Spinal cord (tissue), 10 donors: ENCODE results near the gene PCDH7. TPM values are rescaled to one million over a fixed set of nuclear protein-coding genes. Genes with fewer than 3 reads are reported as not detected.

ENCODE experiments used
- DNase-seq, 6 donors: peaks; one replicate each; pipeline versions ENCODE4 v3.0.0 to v3.0.0-alpha.2; 2013 to 2015; ENCODE audit warnings: low spot score in 6 of 6, low read depth in 4 of 6
- H3K27ac ChIP-seq: one replicate; pipeline ENCODE4 v1.5.1; 2013; ENCODE audit warnings: low read depth, low read length, control low read depth
- H3K27me3 ChIP-seq: one replicate; pipeline ENCODE4 v1.6.1; 2013; ENCODE audit warnings: low read length; ENCODE audit not compliant: control insufficient read depth, insufficient read depth
- H3K36me3 ChIP-seq: one replicate; pipeline ENCODE4 v1.6.1; 2013; ENCODE audit warnings: low read length; ENCODE audit not compliant: control insufficient read depth, insufficient read depth
- H3K4me1 ChIP-seq: one replicate; pipeline ENCODE4 v1.6.1; 2013; ENCODE audit warnings: low read length; ENCODE audit not compliant: control insufficient read depth, insufficient read depth
- H3K4me3 ChIP-seq: one replicate; pipeline ENCODE4 v1.5.1; 2013; ENCODE audit warnings: low read depth, low read length, control low read depth
- H3K9me3 ChIP-seq: one replicate; pipeline ENCODE4 v1.6.1; 2013; ENCODE audit warnings: low read length; ENCODE audit not compliant: control insufficient read depth, insufficient read depth
- WGBS: methylation state at CpG from one replicate; pipeline ENCODE4 v1.1.5; 2013; ENCODE audit warnings: missing lambda C conversion rate; ENCODE audit not compliant: insufficient coverage; 5-methylcytosine and 5-hydroxymethylcytosine counted together
- polyA plus RNA-seq, 2 donors: library from polyadenylated mRNA; unstranded; fragments of 120-200 nt; gene quantifications; one replicate each; pipeline ENCODE4 v1.2.1, GENCODE V29; 2013; ENCODE audit not compliant: insufficient read length in 2 of 2
- total RNA-seq, 2 donors: library from RNA; depleted of rRNA in 1 of 2; stranded (reverse); fragments of 120-200 nt in 1 of 2; fragments of >200 nt in 1 of 2; gene quantifications; one replicate each; pipeline versions ENCODE4 v1.2.3 to v1.2.4, GENCODE V29; 2013 to 2014
- donor health status: healthy.

The PCDH7 gene
- total and polyA plus RNA-seq, 4 donors: 57.0 to 140 (median 83.1) TPM

- Histone ChIP-seq H3K27me3 (peaks cover 3% of the 10 kb centered on the region), H3K27ac (peak overlapping the region; percentile 98), H3K4me1 (peaks cover 38% of the 10 kb centered on the region), H3K9me3 (no peaks in the 10 kb centered on the region), H3K4me3 (peak overlapping the region; percentile 72), H3K36me3 (no peaks in the 10 kb centered on the region)
- WGBS: 0% methylated on average over 24 of the region's 34 CpGs
- DNase-seq: peak in 5 of 6 donors; percentile 71 to 95 (median 79)
Measured at GRCh38 chr4:30718021-30718542, 2.1 kb upstream of the PCDH7 start.

GRCh38 chr4:30718641-30719453 lies 1.3 kb upstream of the PCDH7 start:
- peaks cover 3% of the 10 kb centered on the region for H3K27me3 ChIP-seq
- peak overlapping the region; percentile 98 for H3K27ac ChIP-seq
- peak in 2 of 6 donors; percentile 65 to 87 for DNase-seq
- H3K9me3 ChIP-seq: no peaks in the 10 kb centered on the region
- WGBS: under 1% methylated on average over 26 of the region's 33 CpGs
- peaks cover 38% of the 10 kb centered on the region for H3K4me1 ChIP-seq
- no peaks in the 10 kb centered on the region for H3K36me3 ChIP-seq
- peak overlapping the region; percentile 72 for H3K4me3 ChIP-seq

GRCh38 chr4:30719454-30720020 lies 632 bp upstream of the PCDH7 start:
- peaks cover 3% of the 10 kb centered on the region for H3K27me3 ChIP-seq
- peak in 4 of 6 donors; percentile 48 to 90 (median 78) for DNase-seq
- no peaks in the 10 kb centered on the region for H3K9me3 ChIP-seq
- peak overlapping the region; percentile 72 for H3K4me3 ChIP-seq
- peak overlapping the region; percentile 98 for H3K27ac ChIP-seq
- H3K36me3 ChIP-seq: no peaks in the 10 kb centered on the region
- WGBS: 0% methylated on average over 39 of the region's 42 CpGs
- H3K4me1 ChIP-seq: peaks cover 38% of the 10 kb centered on the region

GRCh38 chr4:30720661-30721184 lies 554 bp downstream of the PCDH7 start:
- WGBS: under 1% methylated on average over 36 of the region's 41 CpGs
- DNase-seq: peak in 3 of 6 donors; percentile 53 to 81 (median 78)
- Histone ChIP-seq H3K36me3 (no peaks in the 10 kb centered on the region), H3K4me1 (peaks cover 38% of the 10 kb centered on the region), H3K27ac (peak overlapping the region; percentile 98), H3K4me3 (peak overlapping the region; percentile 72), H3K27me3 (peaks cover 3% of the 10 kb centered on the region), H3K9me3 (no peaks in the 10 kb centered on the region)

GRCh38 chr4:30721185-30722091 lies 1.3 kb downstream of the PCDH7 start:
- peak in 3 of 6 donors; percentile 48 to 80 (median 77) for DNase-seq
- peaks cover 38% of the 10 kb centered on the region for H3K4me1 ChIP-seq
- H3K36me3 ChIP-seq: no peaks in the 10 kb centered on the region
- whole genome bisulfite sequencing: under 1% methylated on average over 87 of the region's 95 CpGs
- peak overlapping the region; percentile 73 for H3K4me3 ChIP-seq
- peak overlapping the region; percentile 98 for H3K27ac ChIP-seq
- no peaks in the 10 kb centered on the region for H3K9me3 ChIP-seq
- H3K27me3 ChIP-seq: peaks cover 3% of the 10 kb centered on the region

- Histone ChIP-seq H3K4me1 (peaks cover 38% of the 10 kb centered on the region), H3K27ac (no peak overlapping the region), H3K36me3 (no peaks in the 10 kb centered on the region), H3K9me3 (no peaks in the 10 kb centered on the region), H3K27me3 (peaks cover 3% of the 10 kb centered on the region), H3K4me3 (peak overlapping the region; percentile 73)
- DNase-seq: no peak
- WGBS: 0% methylated on average over 39 of the region's 39 CpGs
Measured at GRCh38 chr4:30722092-30722358, 1.9 kb downstream of the PCDH7 start.

- H3K36me3 ChIP-seq: no peaks in the 10 kb centered on the region
- H3K27me3 ChIP-seq: peaks cover 3% of the 10 kb centered on the region
- peak overlapping the region; percentile 42 for H3K27ac ChIP-seq
- no peaks in the 10 kb centered on the region for H3K9me3 ChIP-seq
- peak in 2 of 6 donors; percentile 34 to 56 for DNase-seq
- H3K4me1 ChIP-seq: peaks cover 32% of the 10 kb centered on the region
- H3K4me3 ChIP-seq: peak overlapping the region; percentile 73
- 1% methylated on average over 77 of the region's 77 CpGs for WGBS
Measured at GRCh38 chr4:30722359-30723200, 2.4 kb downstream of the PCDH7 start.

GRCh38 chr4:30723201-30723955 lies 3.2 kb downstream of the PCDH7 start:
- Histone ChIP-seq H3K9me3 (no peaks in the 10 kb centered on the region), H3K27me3 (peaks cover 3% of the 10 kb centered on the region), H3K36me3 (no peaks in the 10 kb centered on the region), H3K4me3 (peak overlapping the region; percentile 73), H3K27ac (peak overlapping the region; percentile 42), H3K4me1 (peaks cover 32% of the 10 kb centered on the region)
- 9% methylated on average over 9 of the region's 15 CpGs for WGBS
- peak in 2 of 6 donors; percentile 32 to 60 for DNase-seq
